Caco-2 (cell line): ENCODE data around the gene LMF1. TPM values are rescaled to one million over a fixed set of nuclear protein-coding genes. Genes with fewer than 3 reads are reported as not detected.

Source experiments
- BruUV-seq: library from RNA; stranded (reverse); fragments of 400-500 nt; replicated peaks from 2 replicates; lab custom pipeline; 2021; lab: Mats Ljungman, UMichigan
- CTCF ChIA-PET: fragments of 300-600 bp; sonication (Branson Sonifier 250); formaldehyde crosslinking; loops from one replicate; lab custom pipeline; 2022; ENCODE audit warnings: antibody characterized with exemption; lab: Charles Lee
- POLR2A ChIA-PET: fragments of 300-600 bp; sonication (Branson Sonifier 250); formaldehyde crosslinking; loops from one replicate; lab custom pipeline; 2022; ENCODE audit warnings: antibody characterized with exemption; lab: Charles Lee
- DNase-seq, 2 experiments: peaks; one replicate each; pipeline versions ENCODE4 v3.0.0 to v3.0.0-alpha.2; 2020 to 2022
- H3K27me3 ChIP-seq: replicated peaks from 2 replicates; pipeline ENCODE4 v1.6.0; 2011; ENCODE audit warnings: low read length; ENCODE audit not compliant: control insufficient read depth, insufficient read depth
- H3K36me3 ChIP-seq: 2 replicates; pipeline ENCODE4 v1.5.1; 2011; ENCODE audit warnings: low read length; ENCODE audit not compliant: control insufficient read depth, insufficient read depth
- H3K4me1 ChIP-seq: fragments of 250-450 bp; sonication (Bioruptor Pico); 2 replicates; pipeline ENCODE4 v1.5.1; 2020; ENCODE audit warnings: mild to moderate bottlenecking
- H3K4me3 ChIP-seq: 2 replicates; pipeline ENCODE4 v1.5.1; 2011; ENCODE audit warnings: low read depth, mild to moderate bottlenecking, control low read depth, low read length
- H3K9me3 ChIP-seq: fragments of 250-450 bp; sonication (Bioruptor Pico); 2 replicates; pipeline ENCODE4 v1.5.1; 2020; ENCODE audit warnings: mild to moderate bottlenecking, moderate library complexity
- H3K27ac Mint-ChIP-seq: one replicate; pipeline ENCODE4 v1.8.0; 2022; ENCODE audit warnings: mixed read lengths; ENCODE audit not compliant: unreplicated experiment
- H3K27me3 Mint-ChIP-seq: one replicate; pipeline ENCODE4 v1.8.0; 2022; ENCODE audit warnings: mixed read lengths; ENCODE audit not compliant: insufficient read depth, unreplicated experiment
- H3K36me3 Mint-ChIP-seq: one replicate; pipeline ENCODE4 v1.8.0; 2022; ENCODE audit warnings: mild to moderate bottlenecking, mixed read lengths; ENCODE audit not compliant: insufficient read depth, unreplicated experiment
- H3K4me1 Mint-ChIP-seq: one replicate; pipeline ENCODE4 v1.8.0; 2022; ENCODE audit warnings: low read depth, mixed read lengths; ENCODE audit not compliant: unreplicated experiment
- H3K4me3 Mint-ChIP-seq: one replicate; pipeline ENCODE4 v1.8.0; 2022; ENCODE audit warnings: mild to moderate bottlenecking, moderate library complexity, mixed read lengths; ENCODE audit not compliant: unreplicated experiment
- H3K9me3 Mint-ChIP-seq: one replicate; pipeline ENCODE4 v1.8.0; 2022; ENCODE audit warnings: mixed read lengths; ENCODE audit not compliant: unreplicated experiment
- intact Hi-C: fragments of 100-400 bp; cut with micrococcal nuclease; formaldehyde crosslinking; loops from one replicate; pipeline ENCODE4 v1.10.0; 2022; ENCODE audit not compliant: unreplicated experiment
- total RNA-seq: library from RNA; stranded (reverse); gene quantifications from 2 replicates; pipeline ENCODE4 v1.2.3, GENCODE V29; 2022
- TF ChIP-seq, protein P1 (sequence below), 2 experiments: fragments of 200-600 bp in 1 of 2; IDR thresholded peaks; 1 replicate in 1 of 2; 2 replicates in 1 of 2; pipeline versions ENCODE4 v1.5.1 to v1.8.0; 2011 to 2022; ENCODE audit warnings: antibody characterized with exemption in 1 of 2, control low read depth in 1 of 2, inconsistent platforms in 1 of 2, low read depth in 1 of 2, low read length in 1 of 2, mild to moderate bottlenecking in 1 of 2, moderate library complexity in 1 of 2; ENCODE audit not compliant: insufficient read depth in 1 of 2, severe bottlenecking in 1 of 2, unreplicated experiment in 1 of 2

LMF1 gene
- total RNA-seq, 1 experiment from 2014 or later = 12.3 TPM

DNA sequence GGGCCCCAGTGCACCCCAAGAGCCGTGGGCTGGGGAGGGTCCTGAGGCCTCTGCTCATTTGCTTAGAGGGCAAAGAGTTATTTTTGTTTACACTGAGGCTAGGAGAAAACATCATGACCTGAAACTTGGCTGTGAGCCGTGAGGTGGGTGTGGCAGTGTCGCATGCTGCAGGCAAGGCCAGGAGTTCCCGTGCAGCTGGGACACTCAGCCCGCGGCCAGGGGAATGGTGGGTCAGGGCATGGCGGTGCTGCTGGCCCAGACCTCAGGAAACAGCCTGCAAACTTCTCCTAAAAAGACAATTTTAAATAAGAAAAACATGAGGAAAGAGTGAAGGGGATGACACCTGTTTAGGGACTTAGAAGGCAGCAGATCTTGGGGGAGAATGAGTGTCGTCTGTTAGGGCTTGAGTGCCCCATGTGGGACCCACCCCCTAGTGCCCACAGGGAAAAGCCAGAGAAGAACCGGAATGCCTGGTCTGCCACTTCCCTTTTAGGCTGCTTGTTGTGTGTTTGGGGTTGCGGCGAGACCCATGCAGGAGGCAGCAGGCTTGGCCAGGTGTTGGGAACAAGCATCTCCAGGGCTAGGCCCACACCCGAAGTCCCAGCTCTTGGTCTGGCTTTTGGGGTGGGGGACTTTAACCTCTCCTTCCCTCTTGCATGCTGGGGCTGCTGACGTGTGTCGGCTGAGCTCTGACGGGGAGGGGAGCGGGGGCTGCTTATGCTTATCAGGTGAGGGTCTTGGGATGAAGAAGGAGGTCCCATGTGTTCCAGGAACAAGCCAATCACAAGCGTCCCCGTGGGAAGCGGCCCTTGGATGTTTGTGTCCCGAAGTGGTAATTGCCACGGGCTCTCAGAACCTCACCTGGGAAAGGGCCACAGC, 89.3 kb downstream of the LMF1 start:
- Mint-ChIP-seq H3K9me3 (no peaks in the 10 kb centered on the region), H3K36me3 (no peaks in the 10 kb centered on the region), H3K4me3 (no peak overlapping the region), H3K27ac (no peak overlapping the region), H3K4me1 (no peaks in the 10 kb centered on the region), H3K27me3 (no peaks in the 10 kb centered on the region)
- ChIA-PET CTCF (no interaction called here), POLR2A (no interaction called here)
- TF ChIP-seq, protein P1, sequence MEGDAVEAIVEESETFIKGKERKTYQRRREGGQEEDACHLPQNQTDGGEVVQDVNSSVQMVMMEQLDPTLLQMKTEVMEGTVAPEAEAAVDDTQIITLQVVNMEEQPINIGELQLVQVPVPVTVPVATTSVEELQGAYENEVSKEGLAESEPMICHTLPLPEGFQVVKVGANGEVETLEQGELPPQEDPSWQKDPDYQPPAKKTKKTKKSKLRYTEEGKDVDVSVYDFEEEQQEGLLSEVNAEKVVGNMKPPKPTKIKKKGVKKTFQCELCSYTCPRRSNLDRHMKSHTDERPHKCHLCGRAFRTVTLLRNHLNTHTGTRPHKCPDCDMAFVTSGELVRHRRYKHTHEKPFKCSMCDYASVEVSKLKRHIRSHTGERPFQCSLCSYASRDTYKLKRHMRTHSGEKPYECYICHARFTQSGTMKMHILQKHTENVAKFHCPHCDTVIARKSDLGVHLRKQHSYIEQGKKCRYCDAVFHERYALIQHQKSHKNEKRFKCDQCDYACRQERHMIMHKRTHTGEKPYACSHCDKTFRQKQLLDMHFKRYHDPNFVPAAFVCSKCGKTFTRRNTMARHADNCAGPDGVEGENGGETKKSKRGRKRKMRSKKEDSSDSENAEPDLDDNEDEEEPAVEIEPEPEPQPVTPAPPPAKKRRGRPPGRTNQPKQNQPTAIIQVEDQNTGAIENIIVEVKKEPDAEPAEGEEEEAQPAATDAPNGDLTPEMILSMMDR (IDR thresholded peaks at IDR 0.05; ENCODE audit: insufficient read depth in 1 of 2, low read depth in 1 of 2, low read length in 1 of 2, severe bottlenecking in 1 of 2, unreplicated experiment in 1 of 2) = no peak
- BruUV-seq = no TSS peak
- Histone ChIP-seq H3K27me3 (no peaks in the 10 kb centered on the region), H3K4me1 (no peaks in the 10 kb centered on the region), H3K4me3 (no peak overlapping the region), H3K9me3 (no peaks in the 10 kb centered on the region), H3K36me3 (no peaks in the 10 kb centered on the region)
- DNase-seq = peak in 1 of 2 experiments; percentile 17
- intact Hi-C loops = no loop called here

DNA sequence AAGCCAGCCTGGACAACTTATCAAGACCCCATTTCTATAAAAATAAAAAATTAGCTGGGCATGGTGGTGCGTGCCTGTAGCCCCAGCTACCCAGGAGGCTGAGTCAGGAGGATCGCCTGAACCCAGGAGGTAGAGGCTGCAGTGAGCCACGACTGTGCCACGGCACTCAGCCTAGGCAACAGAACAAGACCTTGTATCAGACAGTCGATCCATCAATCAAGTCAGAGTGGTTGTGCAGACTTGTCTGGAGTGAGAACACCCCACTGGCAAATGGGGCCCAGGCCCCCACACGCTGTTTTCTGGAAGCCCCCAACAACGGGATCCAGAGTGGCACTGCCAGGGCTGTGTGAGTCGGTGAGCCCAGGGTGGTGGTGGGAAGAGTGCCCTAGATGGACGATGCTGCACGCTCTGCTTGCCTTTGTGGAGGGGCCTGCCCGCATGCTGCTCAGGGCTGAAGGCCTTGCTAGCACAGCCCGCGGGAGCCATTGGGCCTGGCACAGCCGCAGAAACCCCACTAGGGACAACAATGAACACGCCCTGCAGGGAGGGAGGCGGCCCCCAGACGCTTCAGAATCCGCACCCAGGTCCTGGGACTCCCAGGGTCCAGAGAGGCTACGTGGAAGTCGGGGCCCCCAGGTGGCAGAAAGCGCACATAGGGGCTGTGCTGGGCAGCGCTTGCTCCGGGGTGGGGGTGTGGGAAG, 90.2 kb downstream of the LMF1 start:
- no peaks in the 10 kb centered on the region for H3K9me3 Mint-ChIP-seq
- no peaks in the 10 kb centered on the region for H3K27me3 Mint-ChIP-seq
- CTCF ChIA-PET = no interaction called here
- no TSS peak for BruUV-seq
- POLR2A ChIA-PET = no interaction called here
- no peaks in the 10 kb centered on the region for H3K36me3 Mint-ChIP-seq
- intact Hi-C loops = no loop called here
- no peak overlapping the region for H3K4me3 Mint-ChIP-seq
- DNase-seq = peak in 1 of 2 experiments; percentile 22
- H3K4me1 ChIP-seq = no peaks in the 10 kb centered on the region
- H3K27ac Mint-ChIP-seq = no peak overlapping the region
- H3K9me3 ChIP-seq = no peaks in the 10 kb centered on the region
- no peaks in the 10 kb centered on the region for H3K27me3 ChIP-seq
- TF ChIP-seq, protein P1 (IDR thresholded peaks at IDR 0.05; ENCODE audit: insufficient read depth in 1 of 2, low read depth in 1 of 2, low read length in 1 of 2, severe bottlenecking in 1 of 2, unreplicated experiment in 1 of 2) = no peak
- no peaks in the 10 kb centered on the region for H3K4me1 Mint-ChIP-seq
- H3K36me3 ChIP-seq = no peaks in the 10 kb centered on the region
- H3K4me3 ChIP-seq = no peak overlapping the region

DNA sequence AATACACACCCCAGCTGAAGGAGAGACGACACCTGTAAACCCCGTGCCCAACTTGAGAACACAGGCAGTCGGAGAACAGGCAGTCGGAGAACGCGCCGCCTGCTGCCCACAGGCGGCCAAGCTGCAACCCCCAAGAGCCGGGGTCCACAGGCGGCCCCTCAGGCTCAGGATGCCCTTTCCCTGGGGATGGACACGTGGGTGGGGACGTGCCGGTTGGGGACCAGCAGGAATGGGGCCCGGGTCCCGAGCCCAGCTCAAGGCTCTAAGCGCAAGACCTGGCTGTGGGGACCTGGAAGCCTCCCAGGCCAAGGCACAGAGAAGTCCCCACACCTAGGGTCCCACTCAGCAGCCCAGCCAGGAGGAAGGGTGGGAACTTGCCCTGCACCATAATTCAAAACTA, 90.8 kb downstream of the LMF1 start:
- DNase-seq = peak in 1 of 2 experiments; percentile 18
- no peaks in the 10 kb centered on the region for H3K4me1 ChIP-seq
- no peak overlapping the region for H3K4me3 Mint-ChIP-seq
- no peaks in the 10 kb centered on the region for H3K27me3 Mint-ChIP-seq
- no peaks in the 10 kb centered on the region for H3K9me3 Mint-ChIP-seq
- H3K36me3 ChIP-seq = no peaks in the 10 kb centered on the region
- no peaks in the 10 kb centered on the region for H3K4me1 Mint-ChIP-seq
- TF ChIP-seq, protein P1 (IDR thresholded peaks at IDR 0.05; ENCODE audit: insufficient read depth in 1 of 2, low read depth in 1 of 2, low read length in 1 of 2, severe bottlenecking in 1 of 2, unreplicated experiment in 1 of 2) = no peak
- H3K4me3 ChIP-seq = no peak overlapping the region
- ChIA-PET CTCF (no interaction called here), POLR2A (no interaction called here)
- H3K27ac Mint-ChIP-seq = no peak overlapping the region
- H3K27me3 ChIP-seq = no peaks in the 10 kb centered on the region
- intact Hi-C loops = no loop called here
- no peaks in the 10 kb centered on the region for H3K9me3 ChIP-seq
- no TSS peak for BruUV-seq
- H3K36me3 Mint-ChIP-seq = no peaks in the 10 kb centered on the region
